Ovary (tissue), 9 donors: Measurements from ENCODE around the gene MANEA. TPM values are rescaled to one million over a fixed set of nuclear protein-coding genes. Genes with fewer than 3 reads are reported as not detected.
"Not testable (repeated sequence)": the region's sequence is repeated elsewhere in the genome, so short reads cannot be mapped to it uniquely, and the experiment has no call there.

Experiments used
- DNase-seq, 5 donors: peaks; one replicate each; pipeline ENCODE4 v3.0.0-alpha.2; 2019 to 2020
- H3K27ac ChIP-seq, 2 donors: fragments of 200-600 bp; one replicate each; pipeline versions ENCODE4 v1.5.1 to v1.8.0; 2019 to 2022
- H3K27me3 ChIP-seq: fragments of 200-600 bp; one replicate; pipeline ENCODE4 v1.8.0; 2022
- H3K36me3 ChIP-seq: fragments of 200-600 bp; sonication (generic); one replicate; pipeline ENCODE4 v1.5.1; 2019
- H3K4me1 ChIP-seq: one replicate; pipeline ENCODE4 v1.8.1; 2013; ENCODE audit warnings: mild to moderate bottlenecking, moderate library complexity; ENCODE audit not compliant: insufficient read depth
- H3K4me3 ChIP-seq: fragments of 200-600 bp; sonication (generic); one replicate; pipeline ENCODE4 v1.5.1; 2017
- H3K9me3 ChIP-seq, 2 donors: fragments of 200-600 bp in 1 of 2; sonication (generic) in 1 of 2; one replicate each; pipeline versions ENCODE4 v1.5.1 to v1.8.1; 2013 to 2019; ENCODE audit warnings: mild to moderate bottlenecking in 1 of 2, moderate library complexity in 1 of 2
- EP300 ChIP-seq: sonication (generic); formaldehyde crosslinking; IDR thresholded peaks from one replicate; pipeline ENCODE4 v1.6.1; 2017; ENCODE audit warnings: antibody characterized with exemption
- POLR2A ChIP-seq: fragments of 450-650 bp; IDR thresholded peaks from one replicate; pipeline ENCODE4 v1.6.1; 2017; ENCODE audit warnings: antibody characterized with exemption, mild to moderate bottlenecking, moderate library complexity
- WGBS, 3 donors: extraction: QIAGEN DNeasy Blood & Tissue Kit in 1 of 3; methylation state at CpG; one replicate each; pipeline versions ENCODE4 v1.1.5 to v1.1.7; 2013 to 2017; 5-methylcytosine and 5-hydroxymethylcytosine counted together
- intact Hi-C, 4 donors: fragments of 100-400 bp; cut with DNase I; formaldehyde crosslinking; loops; one replicate each; pipeline versions ENCODE4 v1.11.0 to v1.15.1; 2022 to 2023
- polyA plus RNA-seq, 2 donors: library from polyadenylated mRNA; stranded (reverse); fragments of 200-250 nt in 1 of 2; fragments of 350-450 nt in 1 of 2; fragmentation: Illumina TruSeq in 1 of 2; extraction: RNeasy Lipid Tissue Mini Kit (QIAGEN cat#74804) in 1 of 2; gene quantifications; one replicate each; pipeline ENCODE4 v1.2.3, GENCODE V29; 2013 to 2014
- total RNA-seq, 7 donors: library from RNA; depleted of rRNA in 2 of 7; stranded (reverse); fragments of >200 nt in 2 of 7; fragmentation: NEBNext Ultra II Directional in 3 of 7; extraction: Animal tissue kit (Norgen Biotek cat#: 25700) in 3 of 7; gene quantifications; one replicate each; pipeline versions ENCODE4 v1.1.0 to v1.2.4, GENCODE V29; 2016 to 2023
- TF ChIP-seq, protein P1 (sequence below), 3 donors: fragments of 450-650 bp in 2 of 3; fragments of 200-600 bp in 1 of 3; IDR thresholded peaks; one replicate each; pipeline versions ENCODE4 v1.5.1 to v1.8.0; 2016 to 2022; ENCODE audit warnings: antibody characterized with exemption in 3 of 3, mild to moderate bottlenecking in 1 of 3
- donor health status: DM: no; HTN: no; CAD: no; lungs with moderate emphysema.
- donor health status: DM: no; HTN: no; CAD: no.
- donor health status: Bipolar disorder and iron deficiency.
- donor health status: DM: yes; HTN: yes; CAD: no.
- donor health status: DM: no; HTN: no; CAD: no.
- donor health status: DM: yes; HTN: yes; CAD: no.

Gene MANEA
- total and polyA plus RNA-seq, 9 donors = 5.7 to 12.8 (median 8.9) TPM

- 0 to 1% (median 1%) methylated on average over 3 of the region's 3 CpGs for WGBS, 3 donors
- Histone ChIP-seq H3K9me3 (no peaks in the 10 kb centered on the region), H3K36me3 (no peaks in the 10 kb centered on the region), H3K4me3 (peak overlapping the region; percentile 59), H3K27me3 (no peaks in the 10 kb centered on the region), H3K4me1 (no peaks in the 10 kb centered on the region), H3K27ac (peak overlapping the region; percentile 73 to 94)
- DNase-seq = no peak
- TF ChIP-seq POLR2A = no peak
- TF ChIP-seq, protein P1, sequence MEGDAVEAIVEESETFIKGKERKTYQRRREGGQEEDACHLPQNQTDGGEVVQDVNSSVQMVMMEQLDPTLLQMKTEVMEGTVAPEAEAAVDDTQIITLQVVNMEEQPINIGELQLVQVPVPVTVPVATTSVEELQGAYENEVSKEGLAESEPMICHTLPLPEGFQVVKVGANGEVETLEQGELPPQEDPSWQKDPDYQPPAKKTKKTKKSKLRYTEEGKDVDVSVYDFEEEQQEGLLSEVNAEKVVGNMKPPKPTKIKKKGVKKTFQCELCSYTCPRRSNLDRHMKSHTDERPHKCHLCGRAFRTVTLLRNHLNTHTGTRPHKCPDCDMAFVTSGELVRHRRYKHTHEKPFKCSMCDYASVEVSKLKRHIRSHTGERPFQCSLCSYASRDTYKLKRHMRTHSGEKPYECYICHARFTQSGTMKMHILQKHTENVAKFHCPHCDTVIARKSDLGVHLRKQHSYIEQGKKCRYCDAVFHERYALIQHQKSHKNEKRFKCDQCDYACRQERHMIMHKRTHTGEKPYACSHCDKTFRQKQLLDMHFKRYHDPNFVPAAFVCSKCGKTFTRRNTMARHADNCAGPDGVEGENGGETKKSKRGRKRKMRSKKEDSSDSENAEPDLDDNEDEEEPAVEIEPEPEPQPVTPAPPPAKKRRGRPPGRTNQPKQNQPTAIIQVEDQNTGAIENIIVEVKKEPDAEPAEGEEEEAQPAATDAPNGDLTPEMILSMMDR (IDR thresholded peaks at IDR 0.05) = no peak
- TF ChIP-seq EP300 = no peak
- intact Hi-C loops = no loop called here
These were observed 384 bp upstream of the MANEA start for GRCh38 chr6:95576998-95577303.

DNA sequence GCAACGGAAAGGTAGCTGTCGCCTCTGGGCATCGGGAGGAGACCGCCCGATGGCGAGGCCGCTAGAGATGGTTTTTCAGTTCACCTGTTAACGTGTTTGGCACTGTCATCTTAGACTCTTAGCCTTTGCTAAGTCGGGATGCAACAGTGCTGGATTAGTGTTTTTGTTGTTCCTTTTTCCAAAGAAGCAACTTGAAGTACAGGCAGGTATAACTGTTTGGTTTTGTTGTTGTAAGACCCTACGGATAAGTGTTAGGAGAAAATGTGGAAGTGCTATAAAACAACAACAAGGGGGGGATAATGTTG is 723 bp downstream of the MANEA start:
- H3K4me1 ChIP-seq = no peaks in the 10 kb centered on the region
- intact Hi-C loops = no loop called here
- no peaks in the 10 kb centered on the region for H3K27me3 ChIP-seq
- H3K9me3 ChIP-seq = no peaks in the 10 kb centered on the region
- H3K36me3 ChIP-seq = no peaks in the 10 kb centered on the region
- TF ChIP-seq POLR2A (no peak), EP300 (no peak)
- TF ChIP-seq, protein P1 (IDR thresholded peaks at IDR 0.05) = no peak
- H3K27ac ChIP-seq = peak overlapping the region; percentile 73 to 94
- DNase-seq = no peak
- H3K4me3 ChIP-seq = peak overlapping the region; percentile 59
- 1 to 5% (median 2%) methylated on average over 10 of the region's 10 CpGs for WGBS, 3 donors

DNA sequence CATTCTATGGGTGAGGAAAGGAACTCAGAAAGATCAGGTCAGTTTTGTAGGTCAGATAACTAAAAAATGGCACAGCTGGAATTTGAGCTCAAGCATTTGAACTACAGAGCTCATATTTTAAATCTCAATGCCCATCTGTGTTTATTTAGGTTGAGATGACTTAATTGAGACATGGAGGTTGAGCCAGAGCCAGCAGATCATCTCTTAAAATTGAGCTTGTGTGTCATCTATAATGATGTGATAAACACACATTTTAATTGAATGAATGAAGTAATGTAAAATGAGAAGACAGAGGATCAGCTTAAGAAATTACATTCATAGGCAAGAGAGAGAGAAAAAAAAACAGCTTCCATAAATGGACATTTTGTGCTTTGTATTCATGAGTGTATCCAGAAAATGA is 3.7 kb downstream of the MANEA start:
- intact Hi-C loops = no loop called here
- H3K4me1 ChIP-seq = no peaks in the 10 kb centered on the region
- no peaks in the 10 kb centered on the region for H3K27me3 ChIP-seq
- H3K4me3 ChIP-seq = no peak overlapping the region
- H3K36me3 ChIP-seq = no peaks in the 10 kb centered on the region
- DNase-seq = no peak
- H3K27ac ChIP-seq = no peak overlapping the region
- TF ChIP-seq POLR2A (no peak), EP300 (no peak)
- TF ChIP-seq, protein P1 (IDR thresholded peaks at IDR 0.05) = no peak
- no peaks in the 10 kb centered on the region for H3K9me3 ChIP-seq

DNA sequence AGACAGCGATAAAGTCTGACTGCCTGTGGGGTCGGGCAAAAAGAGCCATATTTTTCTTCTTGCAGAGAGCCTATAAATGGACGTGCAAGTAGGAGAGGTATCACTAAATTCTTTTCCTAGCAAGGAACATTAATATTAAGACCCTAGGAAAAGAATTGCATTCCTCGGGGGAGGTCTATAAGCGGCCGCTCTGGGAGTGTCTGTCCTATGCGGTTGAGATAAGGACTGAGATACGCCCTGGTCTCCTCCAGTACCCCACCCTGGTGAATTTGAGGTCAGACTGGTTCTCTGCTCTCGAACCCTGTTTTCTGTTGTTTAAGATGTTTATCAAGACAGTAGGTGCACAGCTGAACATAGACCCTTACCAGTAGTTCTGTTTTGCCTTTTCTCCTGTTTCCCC is 6.9 kb downstream of the MANEA start:
- DNase-seq, H3K9me3 ChIP-seq, H3K4me1 ChIP-seq, H3K27ac ChIP-seq, H3K36me3 ChIP-seq, H3K4me3 ChIP-seq, H3K27me3 ChIP-seq, intact Hi-C loops: not testable (repeated sequence)
- WGBS, 3 donors = 92 to 97% (median 94%) methylated on average over 9 of the region's 9 CpGs

GRCh38 chr6:95587989-95588388 is 10.7 kb downstream of the MANEA start:
- TF ChIP-seq POLR2A (no peak), EP300 (no peak)
- TF ChIP-seq, protein P1 (IDR thresholded peaks at IDR 0.05) = no peak
- H3K36me3 ChIP-seq = no peaks in the 10 kb centered on the region
- intact Hi-C loops = no loop called here

More at GRCh38 chr6:95587989-95588388, 10.7 kb downstream of the MANEA start:
- Histone ChIP-seq H3K27me3 (no peaks in the 10 kb centered on the region), H3K4me3 (no peak overlapping the region), H3K4me1 (peaks cover 2% of the 10 kb centered on the region), H3K27ac (no peak overlapping the region), H3K9me3 (no peaks in the 10 kb centered on the region)
- DNase-seq = no peak
- 96 to 100% (median 100%) methylated on average over 1 of the region's 1 CpG for WGBS, 3 donors
